T-helper 1 cell treated with Interleukin-12 subunit alpha and Interleukin-12 subunit beta and Interleukin-4 antibody, amounts not matched to agents 30 ng/mL and 1 ng/mL, for 36 hours (primary cell): ENCODE data around the gene MYMX. TPM values are rescaled to one million over a fixed set of nuclear protein-coding genes. Genes with fewer than 3 reads are reported as not detected.
"Not testable (repeated sequence)": the region's sequence is repeated elsewhere in the genome, so short reads cannot be mapped to it uniquely, and the experiment has no call there.

Source experiments
- intact Hi-C: fragments of 100-400 bp; cut with micrococcal nuclease; formaldehyde crosslinking; loops from one replicate; pipeline ENCODE4 v1.15.1; 2024
- total RNA-seq: library from RNA; stranded (reverse); gene quantifications from 2 replicates; pipeline ENCODE4 v1.2.3, GENCODE V29; 2022

Gene MYMX
- total RNA-seq = not detected in 2 replicates

- intact Hi-C loops = no loop called here
These were observed at the start of gene MYMX for GRCh38 chr6:44216677-44217331. Gene MYMX, plus strand, starts transcription at chr6:44216926. Its CDS starts 546 bp downstream, at chr6:44217472.

GRCh38 chr6:44167567-44167966, 49.2 kb upstream of the MYMX start:
- intact Hi-C loops = no loop called here

GRCh38 chr6:44169154-44169553, 47.6 kb upstream of the MYMX start:
- intact Hi-C loops = no loop called here

- intact Hi-C loops = no loop called here
These were observed 46.7 kb upstream of the MYMX start for GRCh38 chr6:44169886-44170570.

GRCh38 chr6:44171899-44172546, 44.7 kb upstream of the MYMX start:
- intact Hi-C loops = loop anchor here (1.0 kb wide), 7 partner anchors 49 to 166 kb away; partner anchors contain the start of genes AARS2 and SLC35B2

- intact Hi-C loops = loop anchor here (1.0 kb wide), 7 partner anchors 48 to 165 kb away; partner anchors contain the start of genes AARS2 and SLC35B2
These were observed 43.8 kb upstream of the MYMX start for GRCh38 chr6:44172731-44173500.

GRCh38 chr6:44176130-44176761, 40.5 kb upstream of the MYMX start:
- intact Hi-C loops = no loop called here

- intact Hi-C loops = no loop called here
These were observed 39.8 kb upstream of the MYMX start for GRCh38 chr6:44176762-44177509.

- intact Hi-C loops = no loop called here
These were observed 38.9 kb upstream of the MYMX start for GRCh38 chr6:44177691-44178423.

- intact Hi-C loops = no loop called here
These were observed 38.2 kb upstream of the MYMX start for GRCh38 chr6:44178424-44179071.

- intact Hi-C loops = no loop called here
These were observed 37.6 kb upstream of the MYMX start for GRCh38 chr6:44179072-44179536.

GRCh38 chr6:44179648-44180047, 37.1 kb upstream of the MYMX start:
- intact Hi-C loops = no loop called here

- intact Hi-C loops = no loop called here
These were observed 36.3 kb upstream of the MYMX start for GRCh38 chr6:44180406-44180805.

GRCh38 chr6:44180886-44181285, 35.8 kb upstream of the MYMX start:
- intact Hi-C loops = no loop called here

GRCh38 chr6:44181784-44182183, 34.9 kb upstream of the MYMX start:
- intact Hi-C loops = not testable (repeated sequence)

- intact Hi-C loops = no loop called here
These were observed 33.8 kb upstream of the MYMX start for GRCh38 chr6:44182911-44183390.

- intact Hi-C loops = no loop called here
These were observed 32.9 kb upstream of the MYMX start for GRCh38 chr6:44183783-44184182.

- intact Hi-C loops = not testable (repeated sequence)
These were observed 31.4 kb upstream of the MYMX start for GRCh38 chr6:44185356-44185755.
